Subcutaneous adipose tissue (tissue), 4 donors: ENCODE data around the gene IL21R. TPM values are rescaled to one million over a fixed set of nuclear protein-coding genes. Genes with fewer than 3 reads are reported as not detected.

Source experiments
- CTCF ChIP-seq: fragments of 450-650 bp; IDR thresholded peaks from one replicate; pipeline ENCODE4 v1.5.1; 2016; ENCODE audit warnings: low read depth, mild to moderate bottlenecking, control low read depth, antibody characterized with exemption, moderate library complexity
- total RNA-seq, 4 donors: library from RNA; depleted of rRNA; stranded (reverse); fragments of >200 nt; gene quantifications; one replicate each; pipeline ENCODE4 v1.1.0, GENCODE V29; 2016

Gene IL21R
- total RNA-seq, 4 donors from 2014 or later: 0.51 TPM; not detected in 3

- no peak for TF ChIP-seq CTCF
Measured at GRCh38 chr16:27485126-27485525, 83.2 kb downstream of the IL21R start.

- no peak for TF ChIP-seq CTCF
Measured at GRCh38 chr16:27485811-27486210, 83.8 kb downstream of the IL21R start.

GRCh38 chr16:27486344-27486743 is 84.4 kb downstream of the IL21R start:
- no peak for TF ChIP-seq CTCF

- TF ChIP-seq CTCF: no peak
Measured at GRCh38 chr16:27486760-27487159, 84.8 kb downstream of the IL21R start.

- TF ChIP-seq CTCF: no peak
Measured at GRCh38 chr16:27489421-27489820, 87.4 kb downstream of the IL21R start.

GRCh38 chr16:27489906-27490305 is 87.9 kb downstream of the IL21R start:
- no peak for TF ChIP-seq CTCF

GRCh38 chr16:27491894-27492587 is 90.1 kb downstream of the IL21R start:
- TF ChIP-seq CTCF: no peak
